Measurements from ENCODE around the gene RFTN1.

Gene RFTN1

DNA sequence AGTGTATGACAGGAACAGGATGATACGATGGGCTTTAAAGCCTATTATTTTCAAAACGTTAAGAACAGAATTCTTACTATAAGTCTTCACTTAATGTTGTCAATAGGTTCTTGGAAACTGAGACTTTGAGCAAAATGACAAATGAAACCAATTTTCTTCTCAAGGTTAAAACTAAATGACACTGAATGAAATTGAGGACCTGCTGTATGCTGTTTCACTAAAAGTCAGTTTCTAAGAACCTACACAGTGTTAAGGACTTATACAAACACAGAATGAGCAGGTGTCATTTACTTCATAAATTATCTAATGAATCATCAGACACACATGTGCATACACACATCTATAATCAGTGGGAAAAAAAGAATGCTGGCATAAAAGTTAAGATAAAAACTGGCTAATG, 106.9 kb downstream of the RFTN1 start:
- DNase-seq (ENCODE audit: low spot score): no peak

DNA sequence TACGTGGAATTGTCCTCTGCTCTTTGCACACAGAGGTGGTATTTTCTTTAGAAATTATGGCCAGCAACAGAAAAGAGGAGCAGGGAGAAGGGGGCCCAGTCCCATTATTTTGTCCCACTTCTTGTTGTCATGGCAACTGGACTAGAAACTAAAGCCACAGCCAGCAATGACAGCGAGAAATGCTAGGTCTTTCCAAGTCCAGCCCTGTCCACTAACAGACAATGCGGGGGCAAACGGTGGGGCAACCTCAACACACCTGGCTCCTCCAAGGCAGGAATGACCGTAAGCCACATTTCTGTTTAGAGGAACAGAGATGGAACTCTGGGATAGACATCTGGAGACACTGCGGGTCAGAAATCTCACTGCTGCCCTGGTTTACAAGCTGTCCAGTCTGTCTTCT, 107.3 kb downstream of the RFTN1 start:
- DNase-seq (ENCODE audit: low spot score): no peak

DNA sequence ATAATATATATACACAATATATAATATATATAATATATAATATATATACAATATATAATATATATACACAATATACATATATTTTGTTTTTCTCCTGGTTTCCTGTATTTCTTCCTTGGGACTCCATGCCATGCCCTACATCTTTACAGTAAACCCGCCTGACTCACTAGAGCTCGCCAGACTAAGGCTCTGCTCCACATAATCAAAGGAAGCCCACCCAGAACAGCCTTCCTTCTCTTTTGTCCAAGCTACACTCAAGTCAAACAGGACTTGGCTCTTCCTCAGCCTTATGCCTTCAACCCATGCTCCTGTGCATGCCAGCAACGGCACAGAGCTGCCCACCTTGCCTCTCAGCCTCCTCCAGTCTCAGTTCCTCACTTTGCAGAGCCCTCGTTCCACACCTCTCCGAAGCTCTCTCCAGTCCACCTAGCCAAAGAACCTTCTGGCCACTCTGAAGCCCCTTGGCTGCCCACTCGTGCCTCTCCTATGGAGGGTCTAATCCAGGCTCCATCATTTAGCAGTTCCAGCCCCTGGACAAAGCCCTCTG, 109.1 kb downstream of the RFTN1 start:
- DNase-seq (ENCODE audit: low spot score): no peak

DNA sequence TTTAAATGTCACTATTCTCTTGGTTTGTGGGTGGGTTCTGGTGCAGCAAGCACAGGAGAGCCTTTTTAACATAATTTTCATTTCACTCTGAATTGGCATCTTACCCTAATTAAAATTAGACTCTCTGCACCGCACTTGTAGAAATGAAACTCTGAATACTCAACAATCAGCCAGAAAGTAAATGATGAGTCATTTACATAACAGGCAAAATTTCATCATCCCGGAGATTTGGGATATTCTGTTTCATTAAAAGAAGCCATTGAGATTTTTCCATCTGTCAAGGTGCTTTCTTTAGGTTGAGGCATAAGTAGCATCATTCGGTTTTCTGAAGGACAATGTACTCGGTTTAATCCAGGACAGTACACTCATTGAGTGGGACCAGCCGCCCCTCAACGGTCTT, 111.0 kb downstream of the RFTN1 start:
- DNase-seq (ENCODE audit: low spot score): no peak

DNA sequence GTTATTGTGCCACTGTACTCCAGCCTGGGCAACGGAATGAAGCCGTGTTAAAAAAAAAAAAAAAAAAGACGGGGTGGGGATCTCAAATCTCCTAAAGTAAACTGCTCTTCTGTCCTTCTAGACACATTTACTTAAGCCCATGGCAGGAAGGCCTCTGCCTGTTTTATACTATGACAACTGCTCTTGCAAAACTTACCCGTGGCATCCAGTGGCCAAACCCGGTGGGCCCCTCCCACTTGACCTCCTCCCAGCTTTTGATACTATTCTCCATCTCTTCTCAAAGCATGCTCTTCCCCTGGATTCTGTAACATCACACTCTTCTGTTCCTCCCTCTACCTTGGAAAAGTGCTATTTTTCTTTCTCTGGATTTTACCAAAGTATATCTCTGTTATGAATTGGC, 112.2 kb downstream of the RFTN1 start:
- DNase-seq (ENCODE audit: low spot score): no peak

DNA sequence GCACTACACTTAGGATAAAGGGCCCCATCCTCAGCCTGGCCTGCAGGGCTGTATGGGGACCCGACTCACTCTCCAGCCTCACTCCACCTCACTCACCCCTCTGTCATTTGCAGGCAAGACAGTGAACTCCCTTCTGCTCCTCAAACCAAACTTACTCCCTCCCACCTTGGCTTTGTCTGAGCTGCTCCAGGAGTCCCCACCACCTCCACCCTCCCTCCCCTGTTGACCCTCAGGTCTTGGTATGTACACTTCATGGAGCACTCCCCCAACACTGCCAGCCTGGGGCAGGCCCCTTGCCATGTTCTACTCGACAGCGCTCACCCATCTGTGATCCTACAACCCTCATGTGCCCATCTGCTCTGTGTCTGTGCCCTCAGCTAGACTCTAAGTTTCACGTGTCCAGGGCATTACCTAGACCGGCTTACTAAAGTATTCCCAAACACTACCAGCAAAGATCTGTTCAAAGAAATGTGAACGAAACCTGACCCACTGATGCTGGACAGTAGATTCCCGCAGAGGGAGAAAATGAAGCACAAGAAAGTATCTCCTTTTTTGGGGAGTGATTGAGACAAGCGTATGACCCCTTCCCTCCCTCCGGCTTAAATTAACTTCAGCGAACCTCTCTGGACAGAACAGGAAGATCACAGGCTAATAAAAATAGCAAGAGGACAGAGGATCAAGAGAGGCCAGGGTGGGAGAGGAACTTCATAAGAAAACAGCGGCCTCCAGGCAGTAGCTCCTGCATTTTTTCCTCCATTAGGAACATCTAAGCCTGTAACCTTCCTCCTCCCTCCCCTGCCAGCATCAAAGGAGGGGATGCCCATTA, 113.2 kb downstream of the RFTN1 start:
- no peak for DNase-seq (ENCODE audit: low spot score)

DNA sequence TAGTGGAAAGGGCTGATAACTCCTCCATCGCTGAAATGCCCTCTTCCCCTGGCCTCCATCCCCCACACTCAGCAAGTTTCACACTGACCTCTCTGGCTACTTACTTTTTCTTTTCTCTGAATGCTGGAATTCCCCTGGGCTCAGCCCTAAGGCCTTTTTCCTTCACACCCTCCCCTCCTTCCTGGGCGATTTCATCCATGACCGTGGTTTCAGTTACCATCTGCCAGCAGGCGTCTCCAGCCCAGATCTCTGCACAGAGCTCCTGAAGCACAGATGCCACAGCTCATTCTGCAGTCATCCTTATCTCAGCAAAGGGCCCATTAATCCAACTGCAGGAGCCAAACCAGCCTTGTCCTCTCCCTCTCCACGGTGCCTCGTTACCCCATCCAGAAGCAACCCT, 114.0 kb downstream of the RFTN1 start:
- peak; percentile 59 for DNase-seq (ENCODE audit: low spot score)

DNA sequence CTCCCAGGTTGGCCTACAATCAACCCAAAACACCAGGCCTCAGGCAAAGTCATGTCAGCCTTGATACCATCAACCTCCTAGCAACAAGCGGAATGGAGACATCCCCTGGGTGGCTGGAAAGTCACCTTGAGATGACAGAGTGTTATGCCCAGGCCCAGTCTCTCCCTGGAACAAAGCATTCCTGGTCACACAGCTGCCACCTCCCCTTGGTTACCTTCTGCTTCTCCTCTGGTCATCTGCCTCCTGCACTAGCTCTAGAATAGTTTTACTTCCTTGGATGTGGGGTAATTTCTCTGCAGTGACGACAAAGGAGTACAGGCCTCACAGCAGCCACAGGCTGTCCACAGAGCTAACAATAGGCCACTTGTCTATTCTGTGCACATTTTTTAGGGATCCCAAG, 114.9 kb downstream of the RFTN1 start:
- DNase-seq (ENCODE audit: low spot score): no peak

DNA sequence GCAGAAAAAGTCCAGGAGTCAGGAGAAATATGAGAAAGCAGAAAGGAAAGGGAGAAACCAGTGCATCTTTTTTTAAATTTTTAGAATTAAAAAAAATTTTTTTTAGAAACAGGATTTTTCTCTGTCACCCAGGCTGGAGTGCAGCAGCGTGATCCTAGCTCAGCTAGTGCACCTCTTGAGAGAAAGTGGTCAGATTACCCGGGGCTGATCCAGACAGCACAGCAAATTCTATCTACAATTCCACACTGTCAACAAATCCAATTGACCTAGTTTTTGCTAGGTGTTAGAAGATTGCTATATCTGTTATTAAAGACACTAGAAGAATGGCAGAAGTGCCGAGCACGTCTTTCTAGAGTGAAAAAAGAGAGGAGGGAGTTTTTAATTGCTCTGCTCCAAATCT, 117.3 kb downstream of the RFTN1 start:
- DNase-seq (ENCODE audit: low spot score): no peak

DNA sequence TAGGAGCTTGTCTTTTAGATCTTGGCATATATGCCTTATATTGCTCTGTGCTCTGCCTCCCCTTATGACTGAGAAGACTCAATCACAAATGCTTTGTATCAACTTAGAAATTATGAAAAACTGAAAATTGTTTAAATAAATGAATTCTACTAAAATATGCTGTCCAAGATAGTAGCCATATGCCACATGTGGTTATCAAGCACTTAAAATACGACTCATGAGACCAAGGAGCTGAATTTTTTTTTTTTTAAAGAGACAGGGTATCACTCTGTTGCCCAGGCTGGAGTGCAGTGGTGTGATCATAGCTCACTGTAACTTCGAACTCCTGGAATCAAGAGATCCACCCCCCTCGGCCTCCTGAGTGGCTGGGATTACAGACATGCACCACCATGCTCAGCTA, 118.3 kb downstream of the RFTN1 start:
- DNase-seq (ENCODE audit: low spot score): no peak

DNA sequence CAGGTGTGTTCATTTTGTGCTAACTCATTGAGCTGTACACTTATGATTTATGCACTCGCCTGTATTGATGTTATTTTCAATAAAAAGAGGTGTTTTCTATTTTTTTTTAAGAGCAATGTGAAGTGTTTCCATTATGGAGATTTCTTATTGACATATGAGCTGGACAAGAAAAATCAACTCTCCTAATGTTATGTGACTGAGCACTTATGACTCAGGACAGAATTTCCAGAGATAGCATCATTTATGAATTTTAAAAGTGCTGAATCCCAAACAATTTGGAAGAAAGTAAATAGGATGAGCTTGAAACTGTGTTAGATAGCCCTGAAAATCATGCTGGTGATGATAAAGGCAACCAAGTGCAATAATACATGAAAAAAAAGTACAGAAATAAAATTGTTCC, 118.9 kb downstream of the RFTN1 start:
- DNase-seq (ENCODE audit: low spot score): no peak

DNA sequence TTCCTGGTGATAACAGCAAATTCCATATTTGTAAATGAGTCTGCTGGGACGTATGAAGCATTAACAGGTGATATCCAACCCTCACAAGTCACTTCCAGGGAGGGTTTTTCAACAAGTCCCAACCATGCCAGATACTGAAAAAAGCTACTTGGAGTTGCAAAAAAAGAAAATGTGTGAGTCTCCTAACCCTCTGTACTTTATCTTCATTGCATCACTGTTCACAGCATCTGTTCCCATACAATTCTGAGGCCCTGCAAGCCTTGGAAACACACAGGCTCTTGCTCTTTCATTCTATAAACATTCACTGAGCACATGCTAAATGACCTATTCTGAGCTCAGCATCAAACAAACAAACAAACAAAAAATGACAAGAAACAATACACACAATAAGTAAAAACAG, 120.8 kb downstream of the RFTN1 start:
- no peak for DNase-seq (ENCODE audit: low spot score)

DNA sequence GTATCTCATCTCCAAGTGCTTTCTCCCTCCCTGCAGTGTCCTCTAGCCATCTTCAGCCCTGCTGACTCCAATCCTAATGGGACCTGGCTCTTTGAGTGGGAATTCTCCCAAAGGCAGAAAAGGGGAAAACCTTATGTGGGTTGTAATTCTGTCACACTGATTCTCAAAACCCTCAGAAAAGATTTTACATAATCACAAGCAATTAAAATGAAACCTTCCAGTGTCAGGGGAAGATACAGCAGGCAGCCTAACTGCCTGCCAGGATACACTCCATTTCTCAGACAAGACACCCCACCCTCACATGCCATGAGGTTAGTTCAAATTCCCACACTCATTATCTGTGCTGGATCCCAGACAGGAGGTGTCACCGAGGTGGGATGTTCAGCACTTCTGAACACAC, 121.4 kb downstream of the RFTN1 start:
- DNase-seq (ENCODE audit: low spot score): no peak

DNA sequence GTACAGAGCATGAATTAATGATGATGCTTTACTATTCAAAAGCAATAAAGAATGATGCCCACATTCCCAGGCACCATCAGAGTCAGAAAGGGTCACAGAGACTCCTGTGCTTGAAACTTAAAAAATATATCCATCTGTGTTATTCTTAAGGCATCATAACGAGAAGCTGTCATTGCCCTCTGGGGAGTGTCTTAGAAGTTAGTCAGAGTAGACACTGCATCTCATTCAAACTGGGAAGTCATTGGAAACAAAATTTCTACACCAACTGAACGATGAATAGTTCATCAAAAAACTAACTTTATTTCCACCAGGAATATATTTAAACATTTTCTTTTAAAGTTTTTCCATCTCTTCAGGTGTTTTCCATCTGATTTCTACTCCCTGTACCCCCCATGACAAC, 122.9 kb downstream of the RFTN1 start:
- DNase-seq (ENCODE audit: low spot score): no peak

DNA sequence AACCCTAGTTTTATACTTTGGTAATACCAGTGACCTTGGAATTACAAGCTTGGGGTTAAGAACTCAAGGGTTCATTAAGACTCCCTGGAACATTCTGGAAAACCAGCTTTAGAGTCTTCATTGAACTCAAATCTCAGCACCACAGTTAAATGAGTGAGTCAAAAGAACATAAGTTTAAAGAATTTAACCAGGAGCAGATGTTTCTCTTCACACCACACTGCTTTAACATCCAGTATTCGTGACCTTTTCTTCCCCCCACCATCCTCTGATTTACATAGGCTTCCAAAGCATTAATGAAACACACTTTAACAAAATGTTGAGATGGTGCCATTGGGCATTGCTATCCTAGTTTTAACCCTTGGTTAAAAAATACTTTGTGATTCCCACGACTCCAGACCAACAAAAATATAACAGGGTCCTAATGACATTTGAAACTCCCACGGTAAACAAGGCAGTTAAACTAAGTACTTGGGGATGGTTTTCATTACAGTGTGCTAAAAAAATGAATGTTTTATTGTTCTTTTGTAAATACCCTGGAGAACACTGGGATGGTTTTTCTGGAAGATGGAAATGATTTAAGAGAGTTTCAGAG, 124.6 kb downstream of the RFTN1 start:
- peak; percentile 20 for DNase-seq (ENCODE audit: low spot score)

DNA sequence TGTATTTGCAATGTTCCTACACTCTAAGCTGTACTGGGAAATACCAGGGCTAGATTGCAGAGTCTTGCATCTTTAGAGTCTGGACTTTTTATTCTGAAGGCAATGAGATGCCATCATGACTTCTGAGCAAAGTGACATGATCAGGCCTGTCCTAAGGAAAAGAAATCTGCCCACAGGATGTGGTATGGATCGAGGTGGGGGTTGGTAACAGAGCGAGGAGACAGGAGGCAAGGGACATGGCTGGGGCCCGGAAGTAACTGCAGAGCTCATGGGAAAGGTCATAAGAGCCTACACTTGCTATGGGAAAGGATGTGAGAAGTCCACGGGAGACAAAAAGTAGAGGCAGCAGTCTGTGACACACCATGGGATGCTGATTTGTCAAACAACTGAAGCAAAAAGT, 126.9 kb downstream of the RFTN1 start:
- DNase-seq (ENCODE audit: low spot score): no peak

DNA sequence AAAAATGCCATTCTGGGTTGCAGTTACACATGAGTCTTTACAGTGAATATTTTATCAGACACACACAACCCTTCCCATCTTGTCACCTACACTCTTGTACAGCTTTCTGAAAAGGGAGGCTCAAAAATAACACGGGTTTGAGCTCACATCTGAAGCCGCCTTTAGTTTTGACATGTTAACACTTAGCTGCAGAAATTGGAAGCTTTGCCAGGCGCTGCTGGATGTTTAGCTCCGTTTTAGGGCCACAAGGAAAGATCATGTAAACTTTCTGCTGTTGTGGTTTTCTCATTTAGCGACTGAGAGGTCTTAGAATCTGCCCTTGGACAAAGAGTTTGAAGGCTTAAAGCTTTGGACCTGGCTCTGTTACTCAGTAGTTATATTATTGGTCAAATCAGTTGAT, 128.3 kb downstream of the RFTN1 start:
- no peak for DNase-seq (ENCODE audit: low spot score)

DNA sequence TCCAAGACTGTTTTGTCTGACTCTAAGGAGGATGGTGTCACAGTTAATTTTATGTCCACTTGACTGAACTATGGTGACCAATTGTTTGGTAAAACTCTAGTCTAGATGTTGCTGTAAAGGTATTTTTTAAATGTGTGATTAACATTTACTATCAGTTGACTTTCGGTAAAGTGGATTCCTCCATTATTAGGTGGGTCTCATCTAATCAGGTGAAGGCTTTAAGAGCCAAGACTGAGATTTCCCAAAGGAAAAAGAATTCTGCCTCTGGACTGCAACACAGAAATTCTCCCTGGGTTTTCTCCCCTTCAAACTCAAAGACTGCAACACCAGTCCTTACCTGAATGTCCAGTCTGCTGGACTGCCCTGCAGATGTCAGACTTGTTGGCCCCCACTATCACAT, 129.6 kb downstream of the RFTN1 start:
- no peak for DNase-seq (ENCODE audit: low spot score)

DNA sequence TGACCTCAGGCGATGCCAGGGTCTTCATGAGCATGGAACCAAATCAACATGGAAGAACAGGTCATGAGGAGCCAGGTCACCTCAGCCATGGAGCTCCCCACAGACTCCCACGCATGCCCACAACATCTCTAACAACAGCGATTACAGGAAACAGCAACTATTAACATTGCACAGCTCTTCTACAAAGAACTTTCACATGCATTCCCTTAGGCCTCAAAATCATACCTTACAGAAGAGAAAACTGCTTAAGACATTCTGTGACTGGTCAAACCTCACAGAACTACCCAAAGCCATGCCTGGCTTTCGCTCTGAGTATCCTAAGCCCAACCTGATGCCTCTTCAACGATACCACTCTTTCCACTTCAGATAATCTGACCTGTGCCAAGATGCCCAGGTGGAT, 130.7 kb downstream of the RFTN1 start:
- DNase-seq (ENCODE audit: low spot score): no peak

DNA sequence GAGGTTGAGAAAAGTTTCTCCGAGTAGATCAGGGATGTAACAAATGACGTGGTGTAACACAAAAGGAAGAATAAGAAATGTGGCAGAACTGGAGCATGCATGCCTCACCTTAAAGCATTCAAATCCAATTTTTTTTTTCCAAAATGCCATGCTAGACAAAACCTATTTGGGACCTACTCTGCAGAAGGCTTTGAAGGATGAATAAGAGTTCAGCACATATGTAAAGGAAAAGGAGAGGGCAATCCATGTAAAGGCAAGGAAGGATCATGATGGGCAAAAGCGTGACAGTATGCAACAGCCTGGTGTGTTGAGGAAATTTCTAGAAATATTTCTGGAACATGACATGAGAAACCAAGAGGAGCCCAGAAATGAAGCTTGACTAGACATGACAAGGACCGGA, 132.1 kb downstream of the RFTN1 start:
- DNase-seq (ENCODE audit: low spot score): no peak

DNA sequence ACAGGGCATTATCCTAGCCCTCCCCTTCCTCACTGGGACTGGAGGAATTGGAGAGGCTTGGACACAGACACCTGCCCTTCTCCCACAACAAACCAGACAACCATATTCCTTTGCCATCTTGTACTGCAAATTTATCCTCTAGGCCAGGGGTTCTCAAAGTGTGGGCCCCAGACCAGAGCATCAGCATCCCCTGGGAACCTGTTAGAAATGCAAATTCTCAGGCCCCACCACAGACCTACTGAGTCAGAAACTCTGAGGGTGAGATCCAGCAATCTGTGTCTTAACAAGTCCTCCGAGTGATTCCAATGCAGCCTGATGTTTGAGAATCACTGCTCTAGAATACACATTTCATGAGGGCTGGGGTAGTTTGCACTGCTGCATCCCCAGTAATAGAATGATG, 133.1 kb downstream of the RFTN1 start:
- no peak for DNase-seq (ENCODE audit: low spot score)

DNA sequence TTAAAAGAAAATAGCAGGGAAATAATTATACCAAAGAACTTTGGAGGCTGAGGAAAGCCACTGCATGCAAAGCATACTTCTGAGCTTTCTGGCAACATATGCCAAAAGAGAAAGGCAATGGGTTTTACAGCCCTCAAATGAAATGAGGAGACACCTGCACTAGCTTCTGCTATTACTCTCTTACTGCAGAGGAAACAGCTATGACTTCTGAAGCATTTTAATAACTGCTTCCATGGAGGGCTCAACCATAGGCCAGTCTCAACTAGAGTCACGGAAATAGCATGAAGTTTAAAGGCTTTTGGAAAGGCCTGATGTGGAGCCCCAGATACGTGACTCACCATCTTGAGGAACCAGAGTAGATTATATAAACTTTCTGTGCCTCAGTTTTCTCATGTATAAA, 133.7 kb downstream of the RFTN1 start:
- DNase-seq (ENCODE audit: low spot score): no peak

DNA sequence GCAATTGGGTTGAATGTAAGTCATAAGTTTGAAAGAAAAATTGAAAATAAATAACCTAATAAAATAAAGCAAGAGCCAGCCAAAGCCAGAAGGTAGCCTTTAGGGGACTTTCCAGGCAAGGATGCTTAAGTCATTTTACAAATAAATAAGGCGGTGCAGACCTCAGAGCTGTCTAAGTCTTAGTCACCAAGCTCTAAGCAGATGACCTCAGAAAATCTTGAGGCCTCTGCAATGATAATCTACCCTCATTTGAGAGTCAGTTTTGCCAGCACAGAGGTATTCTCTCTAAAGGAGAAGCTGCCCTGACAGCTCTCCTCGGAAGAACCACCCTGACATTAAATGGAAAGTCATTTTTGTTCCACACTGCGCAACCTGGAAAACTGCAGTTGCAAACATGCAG, 134.6 kb downstream of the RFTN1 start:
- DNase-seq (ENCODE audit: low spot score): peak; percentile 51

DNA sequence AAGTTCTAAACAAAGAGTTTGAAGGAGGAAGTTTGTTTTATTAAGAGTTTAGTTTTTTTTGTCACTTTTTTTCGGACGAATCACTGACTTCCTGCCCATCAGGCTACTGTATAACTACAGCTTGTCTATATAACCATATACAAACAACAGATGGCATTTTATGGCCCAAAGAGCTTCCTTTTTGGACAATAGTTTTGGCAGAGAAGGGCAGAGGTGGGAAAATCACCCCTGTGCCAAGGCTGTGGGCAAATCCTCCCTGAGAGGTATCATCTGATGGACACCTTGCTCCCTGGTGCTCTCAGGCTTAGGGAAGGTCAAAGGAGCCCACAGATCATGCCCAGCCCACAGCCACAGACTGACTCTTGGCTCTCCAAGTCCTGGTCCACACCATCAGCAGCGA, 135.1 kb downstream of the RFTN1 start:
- DNase-seq (ENCODE audit: low spot score): no peak
